SK-MEL-5 (cell line): ENCODE results near the gene DIPK1B. TPM values are rescaled to one million over a fixed set of nuclear protein-coding genes. Genes with fewer than 3 reads are reported as not detected.

ENCODE experiments used
- DNase-seq: peaks from one replicate; pipeline ENCODE4 v3.0.0-alpha.2; 2016; ENCODE audit warnings: low read depth, low spot score
- in situ Hi-C: cut with HindIII; loops from 2 replicates; pipeline ENCODE4 v1.10.0; 2016; ENCODE audit warnings: low sequenced_read_pairs, high pct_unique_total_duplicates, low pct_unique_long_range_greater_than_20kb
- total RNA-seq: library from RNA; depleted of rRNA; stranded (reverse); fragments of >200 nt; shearing (Covaris generic); gene quantifications from 2 replicates; pipeline ENCODE4 v1.2.3, GENCODE V29; 2014

Gene DIPK1B
- total RNA-seq, 1 experiment from 2014 or later: 45.6 TPM

GRCh38 chr9:136683173-136683745 is 29.1 kb upstream of the DIPK1B start:
- in situ Hi-C loops: no loop called here
- DNase-seq: no peak

GRCh38 chr9:136683755-136684154 is 28.6 kb upstream of the DIPK1B start:
- DNase-seq: no peak
- in situ Hi-C loops: no loop called here

GRCh38 chr9:136684339-136684738 is 28.0 kb upstream of the DIPK1B start:
- DNase-seq: no peak
- in situ Hi-C loops: no loop called here

- no peak for DNase-seq
- in situ Hi-C loops: no loop called here
Measured at GRCh38 chr9:136684799-136685198, 27.6 kb upstream of the DIPK1B start.

GRCh38 chr9:136685216-136685615 is 27.2 kb upstream of the DIPK1B start:
- no peak for DNase-seq
- in situ Hi-C loops: no loop called here

GRCh38 chr9:136685790-136686533 is 26.4 kb upstream of the DIPK1B start:
- no peak for DNase-seq
- in situ Hi-C loops: no loop called here

GRCh38 chr9:136686534-136686793 is 25.9 kb upstream of the DIPK1B start:
- in situ Hi-C loops: no loop called here
- no peak for DNase-seq

- peak; percentile 46 for DNase-seq
- in situ Hi-C loops: no loop called here
Measured at GRCh38 chr9:136686794-136687711, 25.3 kb upstream of the DIPK1B start, which contains the start of gene AGPAT2. TSS of gene AGPAT2 (minus strand) at chr9:136687457. CDS start at chr9:136687357, 100 bp downstream.

- DNase-seq: no peak
- in situ Hi-C loops: no loop called here
Measured at GRCh38 chr9:136687721-136688223, 24.6 kb upstream of the DIPK1B start.

- DNase-seq: no peak
- in situ Hi-C loops: no loop called here
Measured at GRCh38 chr9:136688274-136689107, 23.9 kb upstream of the DIPK1B start.

- in situ Hi-C loops: no loop called here
- DNase-seq: no peak
Measured at GRCh38 chr9:136689108-136689460, 23.3 kb upstream of the DIPK1B start.

GRCh38 chr9:136690104-136690805 is 22.1 kb upstream of the DIPK1B start:
- in situ Hi-C loops: no loop called here

GRCh38 chr9:136690806-136691261 is 21.5 kb upstream of the DIPK1B start:
- in situ Hi-C loops: no loop called here

More at GRCh38 chr9:136690104-136690805, 22.1 kb upstream of the DIPK1B start:
- DNase-seq: no peak

GRCh38 chr9:136691316-136692184 is 20.8 kb upstream of the DIPK1B start:
- in situ Hi-C loops: no loop called here
- no peak for DNase-seq

More at GRCh38 chr9:136690806-136691261, 21.5 kb upstream of the DIPK1B start:
- no peak for DNase-seq

GRCh38 chr9:136692185-136693134 is 19.9 kb upstream of the DIPK1B start:
- in situ Hi-C loops: no loop called here
- DNase-seq: no peak
